ENCODE data around the gene ARL6IP4. TPM values are rescaled to one million over a fixed set of nuclear protein-coding genes. Genes with fewer than 3 reads are reported as not detected.

Gene ARL6IP4
- total RNA-seq, 2 donors from 2014 or later = 232 to 257 TPM

- peaks cover 39% of the 10 kb centered on the region for H3K4me1 ChIP-seq (replicated peaks)
- intact Hi-C loops (cut with DNase I) = no loop called here
- H3K36me3 ChIP-seq = no peaks in the 10 kb centered on the region
- TF ChIP-seq, protein P1, sequence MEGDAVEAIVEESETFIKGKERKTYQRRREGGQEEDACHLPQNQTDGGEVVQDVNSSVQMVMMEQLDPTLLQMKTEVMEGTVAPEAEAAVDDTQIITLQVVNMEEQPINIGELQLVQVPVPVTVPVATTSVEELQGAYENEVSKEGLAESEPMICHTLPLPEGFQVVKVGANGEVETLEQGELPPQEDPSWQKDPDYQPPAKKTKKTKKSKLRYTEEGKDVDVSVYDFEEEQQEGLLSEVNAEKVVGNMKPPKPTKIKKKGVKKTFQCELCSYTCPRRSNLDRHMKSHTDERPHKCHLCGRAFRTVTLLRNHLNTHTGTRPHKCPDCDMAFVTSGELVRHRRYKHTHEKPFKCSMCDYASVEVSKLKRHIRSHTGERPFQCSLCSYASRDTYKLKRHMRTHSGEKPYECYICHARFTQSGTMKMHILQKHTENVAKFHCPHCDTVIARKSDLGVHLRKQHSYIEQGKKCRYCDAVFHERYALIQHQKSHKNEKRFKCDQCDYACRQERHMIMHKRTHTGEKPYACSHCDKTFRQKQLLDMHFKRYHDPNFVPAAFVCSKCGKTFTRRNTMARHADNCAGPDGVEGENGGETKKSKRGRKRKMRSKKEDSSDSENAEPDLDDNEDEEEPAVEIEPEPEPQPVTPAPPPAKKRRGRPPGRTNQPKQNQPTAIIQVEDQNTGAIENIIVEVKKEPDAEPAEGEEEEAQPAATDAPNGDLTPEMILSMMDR (IDR thresholded peaks at IDR 0.05) = no peak
- no peak for TF ChIP-seq POLR2A (IDR thresholded peaks at IDR 0.05)
- TF ChIP-seq POLR2AphosphoS5 (IDR thresholded peaks at IDR 0.05) = no peak
- H3K27me3 ChIP-seq (replicated peaks; ENCODE audit: insufficient read depth) = no peaks in the 10 kb centered on the region
- no peak overlapping the region for H3K27ac ChIP-seq
- no peak overlapping the region for H3K4me3 ChIP-seq
- WGBS = 92% methylated on average over 6 of the region's 9 CpGs
- no peaks in the 10 kb centered on the region for H3K9me3 ChIP-seq
- DNase-seq (ENCODE audit: low spot score) = no peak
These were observed 2.7 kb upstream of the ARL6IP4 start for GRCh38 chr12:122977655-122978392.

DNA sequence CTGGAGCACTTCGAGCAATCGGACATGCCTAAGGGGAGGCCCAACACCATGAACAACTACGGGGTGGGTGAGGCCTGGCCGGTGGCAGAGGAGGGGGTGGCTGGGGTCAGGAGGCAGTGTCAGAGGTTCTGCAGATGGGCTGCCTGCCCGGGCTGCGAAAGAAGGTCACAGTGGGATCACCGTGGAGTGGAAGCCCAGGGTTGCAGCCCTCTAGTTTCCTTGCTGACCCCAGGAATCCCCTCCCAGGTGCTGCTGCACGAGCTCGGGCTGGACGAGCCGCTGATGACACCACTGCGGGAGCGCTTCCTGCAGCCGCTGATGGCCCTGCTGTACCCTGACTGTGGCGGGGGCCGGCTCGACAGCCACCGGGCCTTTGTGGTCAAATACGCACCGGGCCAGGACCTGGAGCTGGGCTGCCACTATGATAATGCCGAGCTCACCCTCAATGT lies 1.9 kb upstream of the ARL6IP4 start:
- TF ChIP-seq POLR2A (IDR thresholded peaks at IDR 0.05) (no peak), POLR2AphosphoS5 (IDR thresholded peaks at IDR 0.05) (no peak)
- TF ChIP-seq, protein P1 (IDR thresholded peaks at IDR 0.05) = no peak
- Histone ChIP-seq H3K27me3 (replicated peaks; ENCODE audit: insufficient read depth) (no peaks in the 10 kb centered on the region), H3K27ac (no peak overlapping the region), H3K36me3 (no peaks in the 10 kb centered on the region), H3K9me3 (no peaks in the 10 kb centered on the region), H3K4me1 (replicated peaks) (peaks cover 39% of the 10 kb centered on the region), H3K4me3 (no peak overlapping the region)
- DNase-seq (ENCODE audit: low spot score) = no peak
- 88% methylated on average over 21 of the region's 21 CpGs for WGBS
- intact Hi-C loops (cut with DNase I) = no loop called here

DNA sequence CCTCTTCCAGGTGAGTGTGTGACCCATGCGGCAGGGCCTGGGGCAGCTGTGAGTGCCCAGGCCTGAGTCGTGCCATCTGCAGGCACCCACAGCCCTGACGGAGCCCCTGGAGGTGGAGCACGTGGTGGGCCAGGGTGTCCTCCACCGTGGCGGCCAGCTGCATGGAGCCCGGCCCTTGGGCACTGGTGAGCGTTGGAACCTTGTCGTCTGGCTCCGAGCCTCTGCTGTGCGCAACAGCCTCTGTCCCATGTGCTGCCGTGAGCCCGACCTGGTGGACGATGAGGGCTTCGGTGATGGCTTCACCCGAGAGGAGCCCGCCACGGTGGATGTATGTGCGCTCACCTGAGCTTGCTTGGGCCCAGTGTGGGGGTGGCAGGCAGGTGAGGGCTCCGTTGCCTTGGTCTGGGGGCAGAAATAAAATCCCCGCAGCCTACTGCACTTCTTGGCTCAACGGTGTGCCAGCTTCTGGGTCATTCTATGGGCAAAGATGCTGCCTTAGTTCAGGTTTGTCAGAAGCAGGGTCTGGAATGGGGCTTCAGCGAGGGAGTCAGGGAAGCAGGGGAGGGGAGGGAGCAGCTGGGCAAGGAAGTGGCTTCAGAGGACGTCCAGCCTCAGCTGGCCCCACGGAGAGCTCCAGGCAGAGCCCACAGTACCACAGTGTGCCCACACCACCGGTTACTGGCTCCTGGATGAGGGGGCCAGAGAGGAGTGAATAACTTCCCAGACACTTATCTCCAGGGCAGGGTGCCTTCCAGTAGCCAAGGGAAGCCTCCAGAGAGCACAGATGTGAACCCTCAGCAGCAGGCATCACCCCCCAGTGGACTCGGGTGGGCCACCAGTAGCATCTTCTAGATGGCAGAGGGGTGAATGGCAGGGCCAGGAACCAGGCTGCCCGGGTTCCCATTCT lies 1.2 kb upstream of the ARL6IP4 start:
- TF ChIP-seq, protein P1 (IDR thresholded peaks at IDR 0.05) = no peak
- TF ChIP-seq POLR2A (IDR thresholded peaks at IDR 0.05) = no peak
- no peak for TF ChIP-seq POLR2AphosphoS5 (IDR thresholded peaks at IDR 0.05)
- peaks cover 42% of the 10 kb centered on the region for H3K4me1 ChIP-seq (replicated peaks)
- H3K36me3 ChIP-seq = no peaks in the 10 kb centered on the region
- WGBS = 61% methylated on average over 17 of the region's 28 CpGs
- intact Hi-C loops (cut with DNase I) = no loop called here
- DNase-seq (ENCODE audit: low spot score) = no peak
- no peak overlapping the region for H3K27ac ChIP-seq
- H3K9me3 ChIP-seq = no peaks in the 10 kb centered on the region
- peak overlapping the region; percentile 95 to 97 for H3K4me3 ChIP-seq
- no peaks in the 10 kb centered on the region for H3K27me3 ChIP-seq (replicated peaks; ENCODE audit: insufficient read depth)

DNA sequence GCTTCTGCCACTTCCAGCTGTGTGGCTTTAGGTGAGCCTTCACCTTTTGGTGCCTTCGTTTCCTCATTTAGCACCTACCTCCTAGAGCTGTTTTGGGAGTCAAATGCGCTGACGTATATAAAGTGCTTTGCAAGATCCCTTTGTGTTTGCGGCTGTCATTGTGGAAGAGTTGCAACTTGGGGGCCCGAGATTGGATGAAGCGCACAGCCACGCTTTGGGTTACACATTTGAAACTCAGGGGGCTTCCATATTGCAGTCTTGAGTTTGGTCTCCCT lies 636 bp upstream of the ARL6IP4 start:
- Histone ChIP-seq H3K9me3 (no peaks in the 10 kb centered on the region), H3K27ac (peak overlapping the region; percentile 84 to 85), H3K27me3 (replicated peaks; ENCODE audit: insufficient read depth) (no peaks in the 10 kb centered on the region), H3K36me3 (no peaks in the 10 kb centered on the region), H3K4me3 (peak overlapping the region; percentile 95 to 97), H3K4me1 (replicated peaks) (peaks cover 44% of the 10 kb centered on the region)
- TF ChIP-seq, protein P1 (IDR thresholded peaks at IDR 0.05) = no peak
- TF ChIP-seq POLR2AphosphoS5 (IDR thresholded peaks at IDR 0.05) (no peak), POLR2A (IDR thresholded peaks at IDR 0.05) (no peak)
- WGBS = 6% methylated on average over 7 of the region's 7 CpGs
- no peak for DNase-seq (ENCODE audit: low spot score)
- intact Hi-C loops (cut with DNase I) = loop anchor here (5.0 kb wide), 3 partner anchors 172 to 602 kb away; partner anchors contain the start of genes MPHOSPH9, MTRFR, PITPNM2 and TMED2
